Endodermal cell (in vitro differentiated cells): ENCODE measurements around the gene CCDC30. TPM values are rescaled to one million over a fixed set of nuclear protein-coding genes. Genes with fewer than 3 reads are reported as not detected.
A peak's percentile ranks its signal among the peaks of the same experiment; 100 is the strongest.

Source experiments
- DNase-seq: peaks from one replicate; pipeline ENCODE4 v3.0.0-alpha.2; 2017
- H3K27ac ChIP-seq: 2 replicates; pipeline ENCODE4 v1.5.1; 2013; ENCODE audit warnings: mild to moderate bottlenecking, low read depth, low read length, moderate library complexity
- H3K27me3 ChIP-seq: 2 replicates; pipeline ENCODE4 v1.6.1; 2013; ENCODE audit warnings: mild to moderate bottlenecking, low read length, moderate library complexity; ENCODE audit not compliant: insufficient read depth, control insufficient read depth, poor library complexity, severe bottlenecking
- H3K36me3 ChIP-seq: 2 replicates; pipeline ENCODE4 v1.7.0; 2013; ENCODE audit warnings: mild to moderate bottlenecking, low read length, moderate library complexity; ENCODE audit not compliant: control insufficient read depth, insufficient read depth
- H3K4me1 ChIP-seq: one replicate; pipeline ENCODE4 v1.7.0; 2013; ENCODE audit warnings: low read length; ENCODE audit not compliant: control insufficient read depth, insufficient read depth
- H3K4me3 ChIP-seq: 2 replicates; pipeline ENCODE4 v1.5.1; 2013; ENCODE audit warnings: mild to moderate bottlenecking, low read length, moderate library complexity
- H3K9ac ChIP-seq: 2 replicates; pipeline ENCODE4 v1.6.1; 2013; ENCODE audit warnings: mild to moderate bottlenecking, low read length, moderate library complexity; ENCODE audit not compliant: poor library complexity, severe bottlenecking; ENCODE audit errors: extremely low read depth
- H3K9me3 ChIP-seq: 2 replicates; pipeline ENCODE4 v1.6.1; 2013; ENCODE audit warnings: mild to moderate bottlenecking, low read length, moderate library complexity; ENCODE audit not compliant: control insufficient read depth
- H3K27ac Mint-ChIP-seq: 2 replicates; pipeline ENCODE4 v1.8.0; 2020; ENCODE audit warnings: mixed read lengths
- H3K27me3 Mint-ChIP-seq: 2 replicates; pipeline ENCODE4 v1.8.0; 2021; ENCODE audit warnings: mild to moderate bottlenecking, mixed read lengths; ENCODE audit not compliant: insufficient read depth
- H3K36me3 Mint-ChIP-seq: 2 replicates; pipeline ENCODE4 v1.8.0; 2020; ENCODE audit warnings: low read depth, mixed read lengths
- H3K4me1 Mint-ChIP-seq: 2 replicates; pipeline ENCODE4 v1.8.0; 2020; ENCODE audit warnings: mixed read lengths
- H3K4me3 Mint-ChIP-seq: 2 replicates; pipeline ENCODE4 v1.8.0; 2020; ENCODE audit warnings: mild to moderate bottlenecking, moderate library complexity, mixed read lengths
- H3K9me3 Mint-ChIP-seq: 2 replicates; pipeline ENCODE4 v1.8.0; 2020; ENCODE audit warnings: mild to moderate bottlenecking, mixed read lengths
- CTCF ChIP-seq: fragments of 200-600 bp; sonication (generic); conservative IDR thresholded peaks from 2 replicates; pipeline ENCODE4 v1.5.0; 2021; ENCODE audit warnings: antibody characterized with exemption, mild to moderate bottlenecking
- WGBS, 2 experiments: methylation state at CpG; one replicate each; pipeline versions ENCODE4 v1.1.5 to v1.1.7; 2013; ENCODE audit warnings: missing lambda C conversion rate in 2 of 2, mixed read lengths in 1 of 2; ENCODE audit not compliant: insufficient coverage in 1 of 2, insufficient read length in 1 of 2; 5-methylcytosine and 5-hydroxymethylcytosine counted together
- total RNA-seq, 2 donors: library from RNA; stranded (reverse); fragmentation: NEBNext Ultra II Directional in 1 of 2; extraction: Animal tissue kit (Norgen Biotek cat#: 25700) in 1 of 2; gene quantifications; 2 replicates in 1 of 2; 3 replicates in 1 of 2; pipeline ENCODE4 v1.2.1, GENCODE V29; 2021

CCDC30 gene
- total RNA-seq, 2 donors from 2014 or later: 4.8 to 6.4 TPM

GRCh38 chr1:42456754-42457089 lies 6.4 kb upstream of the CCDC30 start:
- Mint-ChIP-seq H3K27me3 (no peaks in the 10 kb centered on the region), H3K9me3 (no peaks in the 10 kb centered on the region), H3K4me3 (peak overlapping the region; percentile 73), H3K36me3 (peaks cover 32% of the 10 kb centered on the region), H3K4me1 (peaks cover 20% of the 10 kb centered on the region), H3K27ac (peak overlapping the region; percentile 92)
- H3K9ac ChIP-seq: peak overlapping the region; percentile 72
- no peak for DNase-seq
- peak overlapping the region; percentile 27 for H3K27ac ChIP-seq
- peaks cover 20% of the 10 kb centered on the region for H3K36me3 ChIP-seq
- no peaks in the 10 kb centered on the region for H3K4me1 ChIP-seq
- H3K27me3 ChIP-seq: peaks cover 5% of the 10 kb centered on the region
- no peak for TF ChIP-seq CTCF
- H3K4me3 ChIP-seq: peak overlapping the region; percentile 80
- H3K9me3 ChIP-seq: no peaks in the 10 kb centered on the region
- WGBS, 2 experiments: 4 to 17% methylated on average over 8 to 23 of the region's 23 CpGs

- peaks cover 7% of the 10 kb centered on the region for H3K27me3 Mint-ChIP-seq
- peaks cover 2% of the 10 kb centered on the region for H3K4me1 ChIP-seq
- H3K4me3 Mint-ChIP-seq: no peak overlapping the region
- H3K36me3 Mint-ChIP-seq: peaks cover 32% of the 10 kb centered on the region
- no peak overlapping the region for H3K27ac Mint-ChIP-seq
- no peak for DNase-seq
- H3K27me3 ChIP-seq: peaks cover 8% of the 10 kb centered on the region
- H3K4me3 ChIP-seq: no peak overlapping the region
- peaks cover 20% of the 10 kb centered on the region for H3K36me3 ChIP-seq
- no peaks in the 10 kb centered on the region for H3K9me3 Mint-ChIP-seq
- H3K4me1 Mint-ChIP-seq: peaks cover 33% of the 10 kb centered on the region
- H3K9me3 ChIP-seq: no peaks in the 10 kb centered on the region
- WGBS, 2 experiments: 100% methylated on average over 2 of the region's 2 CpGs; no CpG with 5 or more reads in 1 of the 2 experiments
- H3K27ac ChIP-seq: no peak overlapping the region
- H3K9ac ChIP-seq: no peak overlapping the region
- TF ChIP-seq CTCF: no peak
Measured at GRCh38 chr1:42461196-42461595, 1.9 kb upstream of the CCDC30 start.

GRCh38 chr1:42463921-42464320 lies 835 bp downstream of the CCDC30 start:
- no peak for DNase-seq
- peak overlapping the region; percentile 86 for H3K27ac Mint-ChIP-seq
- no peaks in the 10 kb centered on the region for H3K9me3 Mint-ChIP-seq
- peaks cover 20% of the 10 kb centered on the region for H3K36me3 ChIP-seq
- TF ChIP-seq CTCF: no peak
- WGBS, 2 experiments: 89 to 100% methylated on average over 1 to 3 of the region's 3 CpGs
- H3K36me3 Mint-ChIP-seq: peaks cover 19% of the 10 kb centered on the region
- H3K4me1 ChIP-seq: peaks cover 2% of the 10 kb centered on the region
- H3K9me3 ChIP-seq: no peaks in the 10 kb centered on the region
- H3K27me3 Mint-ChIP-seq: peaks cover 7% of the 10 kb centered on the region
- peak overlapping the region; percentile 88 for H3K4me3 ChIP-seq
- peaks cover 18% of the 10 kb centered on the region for H3K27me3 ChIP-seq
- H3K4me1 Mint-ChIP-seq: peaks cover 16% of the 10 kb centered on the region
- H3K27ac ChIP-seq: no peak overlapping the region
- H3K4me3 Mint-ChIP-seq: peak overlapping the region; percentile 79
- H3K9ac ChIP-seq: peak overlapping the region; percentile 84
